SHP77 treated with DMSO at 0.1 percent for 48 hours (cell line): ENCODE data around the gene IFNA8.
"Not testable (repeated sequence)": the region's sequence is repeated elsewhere in the genome, so short reads cannot be mapped to it uniquely, and the experiment has no call there.

ENCODE experiments used
- DNase-seq: peaks from one replicate; lab custom pipeline; 2025; lab: John Stamatoyannopoulos, UW

The IFNA8 gene

GRCh38 chr9:21408817-21409216, at the start of gene IFNA8:
IFNA8 (plus strand) TSS chr9:21409117; CDS start chr9:21409177, 60 bp downstream.
- no peak for DNase-seq

- no peak for DNase-seq
Measured at GRCh38 chr9:21362287-21362686, 46.6 kb upstream of the IFNA8 start.

- not testable (repeated sequence) for DNase-seq
Measured at GRCh38 chr9:21367169-21367568, 41.7 kb upstream of the IFNA8 start.

GRCh38 chr9:21367957-21368356, 41.0 kb upstream of the IFNA8 start, which contains the start of gene IFNA13:
IFNA13 (minus strand) TSS chr9:21368057; CDS start chr9:21368010, 47 bp downstream.
- no peak for DNase-seq

- DNase-seq, result not testable (repeated sequence)
Measured at GRCh38 chr9:21371467-21371866, 37.5 kb upstream of the IFNA8 start.

- no peak for DNase-seq
Measured at GRCh38 chr9:21381448-21382339, 27.2 kb upstream of the IFNA8 start.

- DNase-seq, result no peak
Measured at GRCh38 chr9:21383627-21384026, 25.3 kb upstream of the IFNA8 start.

- no peak for DNase-seq
Measured at GRCh38 chr9:21385131-21385670, 23.7 kb upstream of the IFNA8 start, which contains the start of gene IFNA2. IFNA2 (minus strand) TSS chr9:21385398; CDS start chr9:21385329, 69 bp downstream.

GRCh38 chr9:21392270-21392669, 16.6 kb upstream of the IFNA8 start:
- peak; percentile 0 for DNase-seq

- DNase-seq, result no peak
Measured at GRCh38 chr9:21395778-21396717, 12.9 kb upstream of the IFNA8 start.

GRCh38 chr9:21398955-21399489, 9.9 kb upstream of the IFNA8 start:
- no peak for DNase-seq

GRCh38 chr9:21399956-21400355, 9.0 kb upstream of the IFNA8 start:
- no peak for DNase-seq

- DNase-seq, result no peak
Measured at GRCh38 chr9:21402386-21403251, 6.3 kb upstream of the IFNA8 start.

- no peak for DNase-seq
Measured at GRCh38 chr9:21404146-21404545, 4.8 kb upstream of the IFNA8 start.

- DNase-seq, result no peak
Measured at GRCh38 chr9:21412107-21412506, 3.2 kb downstream of the IFNA8 start.

GRCh38 chr9:21413151-21413550, 4.2 kb downstream of the IFNA8 start:
- no peak for DNase-seq

- DNase-seq, result no peak
Measured at GRCh38 chr9:21413624-21414023, 4.7 kb downstream of the IFNA8 start.

- DNase-seq, result no peak
Measured at GRCh38 chr9:21414220-21414940, 5.5 kb downstream of the IFNA8 start.

GRCh38 chr9:21415493-21416267, 6.8 kb downstream of the IFNA8 start:
- DNase-seq, result no peak
